HFFc6 (cell line): ENCODE results near the gene DMXL1. TPM values are rescaled to one million over a fixed set of nuclear protein-coding genes. Genes with fewer than 3 reads are reported as not detected.

Source experiments
- DNase-seq: peaks from one replicate; pipeline ENCODE4 v3.0.0-alpha.2; 2018
- H3K27ac Mint-ChIP-seq: 2 replicates; pipeline ENCODE4 v1.8.0; 2020; ENCODE audit warnings: mild to moderate bottlenecking, mixed read lengths
- H3K27me3 Mint-ChIP-seq: 2 replicates; pipeline ENCODE4 v1.8.0; 2021; ENCODE audit warnings: mild to moderate bottlenecking, moderate library complexity, mixed read lengths; ENCODE audit not compliant: insufficient read depth
- H3K36me3 Mint-ChIP-seq: 2 replicates; pipeline ENCODE4 v1.8.0; 2021; ENCODE audit warnings: low read depth, mixed read lengths
- H3K4me1 Mint-ChIP-seq: 2 replicates; pipeline ENCODE4 v1.8.0; 2020; ENCODE audit warnings: low read depth, mixed read lengths
- H3K4me3 Mint-ChIP-seq: 2 replicates; pipeline ENCODE4 v1.8.0; 2020; ENCODE audit warnings: mild to moderate bottlenecking, moderate library complexity, mixed read lengths
- H3K9me3 Mint-ChIP-seq: 2 replicates; pipeline ENCODE4 v1.8.0; 2020; ENCODE audit warnings: mild to moderate bottlenecking, mixed read lengths
- microRNA-seq: library from miRNA; unstranded; fragments of <30 nt; microRNA quantifications from one replicate; pipeline ENCODE4, GENCODE V29; 2019
- total RNA-seq, 6 experiments: library from RNA; stranded (reverse); fragmentation: NEBNext Ultra II Directional; extraction: Animal tissue kit (Norgen Biotek cat#: 25700); gene quantifications; 2 replicates in 1 of 6; 3 replicates in 5 of 6; pipeline ENCODE4 v1.2.3, GENCODE V29; 2021
- TF ChIP-seq, protein P1 (sequence below): fragments of 200-600 bp; sonication (generic); IDR thresholded peaks from 2 replicates; pipeline ENCODE4 v1.5.0; 2021; ENCODE audit warnings: antibody characterized with exemption, mild to moderate bottlenecking

DMXL1 gene
- total RNA-seq, 6 experiments from 2014 or later, result 19.8 to 23.1 (median 21.5) TPM

DNA sequence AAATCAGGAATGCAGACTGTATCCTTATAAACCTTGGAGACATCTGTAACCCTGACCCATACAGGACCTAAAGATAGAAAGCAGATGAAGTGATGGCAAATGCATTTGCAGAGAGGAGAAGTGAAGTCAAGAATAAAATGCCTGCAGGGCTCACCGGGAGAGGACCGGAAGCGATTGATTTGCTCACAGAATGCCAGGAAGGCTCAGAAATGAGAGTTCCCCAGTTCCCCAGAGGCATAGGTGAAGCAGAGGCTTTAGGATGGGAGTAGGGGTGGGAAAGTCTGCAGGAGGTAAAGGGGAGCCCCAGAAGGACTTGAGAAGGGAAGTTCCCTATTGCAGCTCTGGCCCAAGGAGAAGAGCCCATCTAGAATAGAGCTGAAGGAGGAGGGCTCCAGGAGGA lies 221.0 kb downstream of the DMXL1 start:
- no peak overlapping the region for H3K4me3 Mint-ChIP-seq

DNA sequence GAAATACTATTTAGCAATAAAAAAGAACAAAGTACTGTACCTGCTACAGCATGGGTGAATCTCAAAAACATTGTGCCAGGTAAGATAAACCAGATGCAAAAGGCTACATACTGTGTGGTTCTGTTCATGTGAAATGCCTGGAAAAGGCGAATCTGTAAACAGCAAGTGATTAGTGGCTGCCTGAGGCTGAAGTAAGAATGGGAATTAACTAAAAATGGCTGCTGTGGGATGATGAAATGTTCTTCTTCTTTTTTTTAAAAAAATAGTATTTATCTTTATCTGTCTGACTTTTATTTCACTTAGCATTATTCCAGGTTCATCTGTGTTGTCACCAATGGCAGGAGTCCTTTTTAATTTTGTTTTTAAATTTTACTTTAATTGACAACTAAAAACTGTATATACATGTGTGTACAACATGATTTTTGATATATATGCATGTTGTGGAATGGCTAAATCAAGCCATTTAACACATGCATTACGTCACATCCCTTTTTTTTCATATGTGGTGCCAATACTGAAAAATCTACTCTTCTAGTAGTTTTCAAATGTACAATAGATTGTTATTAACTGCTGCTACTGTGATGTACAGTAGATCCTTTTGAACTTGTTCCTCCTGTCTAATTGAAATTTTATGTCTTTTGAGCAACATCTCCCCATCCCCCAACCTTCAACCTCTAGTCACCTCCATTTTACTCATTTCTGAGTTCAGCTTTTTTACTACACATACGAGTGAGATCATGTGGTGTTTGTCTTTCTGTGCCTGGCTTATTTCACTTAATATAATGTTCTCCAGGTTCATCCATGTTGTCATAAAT lies 222.0 kb downstream of the DMXL1 start:
- DNase-seq, result no peak
- peaks cover 44% of the 10 kb centered on the region for H3K4me1 Mint-ChIP-seq
- peaks cover 5% of the 10 kb centered on the region; the same call in 1 of the 2 replicates for H3K36me3 Mint-ChIP-seq
- H3K9me3 Mint-ChIP-seq, result no peaks in the 10 kb centered on the region
- TF ChIP-seq, protein P1, sequence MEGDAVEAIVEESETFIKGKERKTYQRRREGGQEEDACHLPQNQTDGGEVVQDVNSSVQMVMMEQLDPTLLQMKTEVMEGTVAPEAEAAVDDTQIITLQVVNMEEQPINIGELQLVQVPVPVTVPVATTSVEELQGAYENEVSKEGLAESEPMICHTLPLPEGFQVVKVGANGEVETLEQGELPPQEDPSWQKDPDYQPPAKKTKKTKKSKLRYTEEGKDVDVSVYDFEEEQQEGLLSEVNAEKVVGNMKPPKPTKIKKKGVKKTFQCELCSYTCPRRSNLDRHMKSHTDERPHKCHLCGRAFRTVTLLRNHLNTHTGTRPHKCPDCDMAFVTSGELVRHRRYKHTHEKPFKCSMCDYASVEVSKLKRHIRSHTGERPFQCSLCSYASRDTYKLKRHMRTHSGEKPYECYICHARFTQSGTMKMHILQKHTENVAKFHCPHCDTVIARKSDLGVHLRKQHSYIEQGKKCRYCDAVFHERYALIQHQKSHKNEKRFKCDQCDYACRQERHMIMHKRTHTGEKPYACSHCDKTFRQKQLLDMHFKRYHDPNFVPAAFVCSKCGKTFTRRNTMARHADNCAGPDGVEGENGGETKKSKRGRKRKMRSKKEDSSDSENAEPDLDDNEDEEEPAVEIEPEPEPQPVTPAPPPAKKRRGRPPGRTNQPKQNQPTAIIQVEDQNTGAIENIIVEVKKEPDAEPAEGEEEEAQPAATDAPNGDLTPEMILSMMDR, result no peak
- H3K27me3 Mint-ChIP-seq, result no peaks in the 10 kb centered on the region
- no peak overlapping the region for H3K27ac Mint-ChIP-seq
- no peak overlapping the region for H3K4me3 Mint-ChIP-seq

More for the DNA sequence above, 221.0 kb downstream of the DMXL1 start:
- Mint-ChIP-seq H3K27me3 (no peaks in the 10 kb centered on the region), H3K36me3 (peaks cover 5% of the 10 kb centered on the region; the same call in 1 of the 2 replicates), H3K4me1 (peaks cover 54% of the 10 kb centered on the region), H3K27ac (no peak overlapping the region; the same call in 1 of the 2 replicates), H3K9me3 (no peaks in the 10 kb centered on the region)
- TF ChIP-seq, protein P1, result no peak
- no peak for DNase-seq

DNA sequence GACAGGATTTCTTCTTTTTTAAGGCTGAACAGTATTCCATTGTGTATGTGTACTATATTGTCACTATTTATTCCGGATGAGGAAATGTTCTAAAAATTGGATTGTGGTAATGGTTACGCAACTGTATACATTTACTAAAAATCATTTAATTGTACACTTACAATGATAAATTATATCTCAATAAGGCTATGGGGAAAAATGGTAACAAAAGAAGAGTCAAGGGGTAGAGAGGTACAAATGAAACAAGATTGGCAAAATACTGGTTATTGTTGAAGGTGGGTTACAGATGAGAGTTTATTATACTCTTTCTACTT lies 222.6 kb downstream of the DMXL1 start:
- Mint-ChIP-seq H3K27me3 (no peaks in the 10 kb centered on the region), H3K4me1 (peaks cover 38% of the 10 kb centered on the region), H3K27ac (no peak overlapping the region), H3K36me3 (peaks cover 5% of the 10 kb centered on the region; the same call in 1 of the 2 replicates), H3K9me3 (no peaks in the 10 kb centered on the region), H3K4me3 (no peak overlapping the region)
- no peak for DNase-seq
- TF ChIP-seq, protein P1, result no peak

Small RNA genes within 50 kb of the gene (microRNA-seq; reads per million reads assigned to microRNA genes)
- not detected for gene MIR5706

Other genes with a start within 250 kb of the DMXL1 start
- gene DTWD2, start 82.5 kb upstream of the DMXL1 start, total RNA-seq, result 1 to 10 TPM; 4.9 to 7.3 (median 5.6) TPM